ENCODE results near the gene HOXA7.

DNA sequence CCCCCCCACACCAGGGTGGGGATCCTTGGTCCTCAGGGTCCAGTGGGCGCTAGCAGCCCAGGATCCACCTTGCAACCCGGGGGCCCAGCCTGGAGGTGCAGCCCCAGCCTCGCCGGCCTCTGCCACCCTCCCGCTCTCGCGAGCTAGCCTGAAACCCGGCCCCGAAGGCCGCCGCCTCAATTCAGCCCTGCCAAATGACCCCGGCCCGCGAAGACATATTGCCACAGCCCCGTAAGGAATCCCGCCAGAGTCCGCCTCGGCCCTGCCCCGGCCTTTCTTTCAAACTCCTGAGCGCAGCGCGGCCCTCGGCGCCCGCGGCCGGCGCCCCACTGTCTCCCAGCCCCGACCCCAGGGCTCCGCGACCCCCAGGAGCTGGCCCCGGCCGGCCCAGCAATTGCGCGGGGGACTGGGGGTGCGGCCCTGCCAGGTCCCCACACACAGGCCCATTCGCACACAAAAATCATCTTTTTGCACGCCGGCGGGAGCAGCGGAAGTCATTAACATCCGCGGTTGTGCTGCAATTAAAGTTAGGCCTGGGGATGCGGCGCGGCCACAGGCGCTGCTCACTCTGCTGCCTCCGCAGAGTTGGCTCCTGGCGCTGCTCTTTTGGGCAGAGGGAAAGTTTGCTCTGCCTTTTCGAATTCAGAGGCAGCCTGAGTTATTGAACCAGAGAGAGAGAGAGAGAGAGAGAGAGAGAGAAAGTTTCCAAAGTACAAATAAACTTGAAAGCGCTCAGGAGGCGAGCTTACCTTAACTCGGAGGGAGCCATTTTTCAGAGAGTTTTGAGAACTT, 16.9 kb downstream of the HOXA7 start:
- no peak for TF ChIP-seq CTCF (IDR thresholded peaks at IDR 0.05)
- no peak for TF ChIP-seq POLR2AphosphoS5 (IDR thresholded peaks at IDR 0.05)
- no peak for TF ChIP-seq POLR2A (IDR thresholded peaks at IDR 0.05)
- no peak for TF ChIP-seq EP300 (IDR thresholded peaks at IDR 0.05)
